HepG2 (cell line): ENCODE results near the gene SLC17A9. TPM values are rescaled to one million over a fixed set of nuclear protein-coding genes. Genes with fewer than 3 reads are reported as not detected.

Experiments used
- FOXA3 ChIP-seq: IDR thresholded peaks from 2 replicates; pipeline ENCODE4 v1.6.1; 2016; ENCODE audit warnings: missing genetic modification reagents, missing compliant biosample characterization
- GABPA ChIP-seq, 2 experiments: IDR thresholded peaks; 2 replicates each; pipeline ENCODE4 v1.6.1; 2011 to 2016; ENCODE audit warnings: low read depth in 2 of 2, low read length in 1 of 2, missing biosample characterization in 1 of 2, missing genetic modification characterization in 1 of 2
- IKZF1 ChIP-seq: fragments of 450-650 bp; IDR thresholded peaks from 2 replicates; pipeline ENCODE4 v1.7.1; 2016
- MAF1 ChIP-seq: sonication (generic); formaldehyde crosslinking; IDR thresholded peaks from 2 replicates; pipeline ENCODE4 v1.5.0; 2020; ENCODE audit warnings: missing genetic modification reagents, borderline replicate concordance
- PCBP2 ChIP-seq: fragments of 200-400 bp; formaldehyde crosslinking; optimal IDR thresholded peaks from 2 replicates; pipeline ENCODE3; 2018; ENCODE audit warnings: low read length, low read depth; ENCODE audit not compliant: poor library complexity, severe bottlenecking
- RFXAP ChIP-seq: sonication (generic); formaldehyde crosslinking; IDR thresholded peaks from 2 replicates; pipeline ENCODE4 v1.4.0; 2020; ENCODE audit warnings: missing genetic modification reagents, borderline replicate concordance
- SAP130 ChIP-seq: IDR thresholded peaks from 2 replicates; pipeline ENCODE4 v1.6.1; 2016; ENCODE audit warnings: low read depth
- YEATS4 ChIP-seq: sonication (generic); formaldehyde crosslinking; IDR thresholded peaks from 2 replicates; pipeline ENCODE4 v1.4.0; 2020; ENCODE audit warnings: missing genetic modification reagents, borderline replicate concordance
- ZNF446 ChIP-seq: sonication (generic); formaldehyde crosslinking; IDR thresholded peaks from 2 replicates; pipeline ENCODE4 v1.5.0; 2020; ENCODE audit warnings: mild to moderate bottlenecking, missing genetic modification reagents
- ZNF451 ChIP-seq: sonication (generic); formaldehyde crosslinking; IDR thresholded peaks from 2 replicates; pipeline ENCODE4 v1.5.0; 2020; ENCODE audit warnings: mild to moderate bottlenecking, missing genetic modification reagents
- ZNF75D ChIP-seq: sonication (generic); formaldehyde crosslinking; IDR thresholded peaks from 2 replicates; pipeline ENCODE4 v1.8.1; 2023; ENCODE audit warnings: missing genetic modification reagents, mild to moderate bottlenecking, borderline replicate concordance
- ZNF782 ChIP-seq: sonication (generic); formaldehyde crosslinking; IDR thresholded peaks from 2 replicates; pipeline ENCODE4 v1.4.0; 2020; ENCODE audit warnings: missing genetic modification reagents, mild to moderate bottlenecking, borderline replicate concordance
- polyA plus RNA-seq, 8 experiments: library from polyadenylated mRNA; depleted of rRNA in 3 of 8; stranded (reverse) in 7 of 8; unstranded in 1 of 8; fragments of >200 nt; fragmentation: Illumina TruSeq in 4 of 8; extraction: Trizol in 4 of 8; gene quantifications; 2 replicates each; pipeline versions ENCODE4 v1.2.1 to v1.2.3, GENCODE V29; 2011 to 2016; ENCODE audit warnings: low read depth in 4 of 8, missing spikeins in 1 of 8, mixed read lengths in 1 of 8; ENCODE audit not compliant: insufficient read depth in 1 of 8
- total RNA-seq, 5 experiments: library from RNA; depleted of rRNA; stranded (reverse); fragments of >200 nt; fragmentation: Illumina TruSeq; extraction: Trizol; gene quantifications; 2 replicates each; pipeline ENCODE4 v1.2.3, GENCODE V29; 2016; ENCODE audit warnings: low read depth in 1 of 5
- TF ChIP-seq, protein P1 (sequence below), 2 experiments: sonication (generic) in 1 of 2; formaldehyde crosslinking in 1 of 2; IDR thresholded peaks; 2 replicates each; pipeline versions ENCODE4 v1.4.0 to v1.6.1; 2016 to 2020; ENCODE audit warnings: borderline replicate concordance in 1 of 2, low read depth in 1 of 2, mild to moderate bottlenecking in 1 of 2, missing genetic modification reagents in 1 of 2
- TF ChIP-seq, protein P2 (sequence below), 2 experiments: sonication (generic) in 1 of 2; formaldehyde crosslinking in 1 of 2; IDR thresholded peaks; 2 replicates each; pipeline versions ENCODE4 v1.5.1 to v1.6.1; 2011 to 2020; ENCODE audit warnings: borderline replicate concordance in 1 of 2, low read depth in 1 of 2, low read length in 1 of 2, mild to moderate bottlenecking in 1 of 2, missing genetic modification reagents in 1 of 2, moderate library complexity in 1 of 2
- TF ChIP-seq, protein P3 (sequence below), 2 experiments: sonication (generic) in 1 of 2; formaldehyde crosslinking in 1 of 2; IDR thresholded peaks; 2 replicates each; pipeline versions ENCODE4 v1.4.0 to v1.6.1; 2018 to 2020; ENCODE audit warnings: missing genetic modification reagents in 2 of 2, borderline replicate concordance in 1 of 2, low read depth in 1 of 2, mild to moderate bottlenecking in 1 of 2, missing biosample characterization in 1 of 2
- TF ChIP-seq, protein P4 (sequence below): sonication (generic); formaldehyde crosslinking; IDR thresholded peaks from 2 replicates; pipeline ENCODE4 v1.8.1; 2023; ENCODE audit warnings: mild to moderate bottlenecking, missing genetic modification reagents

Gene SLC17A9
- total and polyA plus RNA-seq, 2 of the 13 experiments (the other 11 are each of a cell fraction or from before 2014, with no cell fraction given), result 110 to 191 TPM

DNA sequence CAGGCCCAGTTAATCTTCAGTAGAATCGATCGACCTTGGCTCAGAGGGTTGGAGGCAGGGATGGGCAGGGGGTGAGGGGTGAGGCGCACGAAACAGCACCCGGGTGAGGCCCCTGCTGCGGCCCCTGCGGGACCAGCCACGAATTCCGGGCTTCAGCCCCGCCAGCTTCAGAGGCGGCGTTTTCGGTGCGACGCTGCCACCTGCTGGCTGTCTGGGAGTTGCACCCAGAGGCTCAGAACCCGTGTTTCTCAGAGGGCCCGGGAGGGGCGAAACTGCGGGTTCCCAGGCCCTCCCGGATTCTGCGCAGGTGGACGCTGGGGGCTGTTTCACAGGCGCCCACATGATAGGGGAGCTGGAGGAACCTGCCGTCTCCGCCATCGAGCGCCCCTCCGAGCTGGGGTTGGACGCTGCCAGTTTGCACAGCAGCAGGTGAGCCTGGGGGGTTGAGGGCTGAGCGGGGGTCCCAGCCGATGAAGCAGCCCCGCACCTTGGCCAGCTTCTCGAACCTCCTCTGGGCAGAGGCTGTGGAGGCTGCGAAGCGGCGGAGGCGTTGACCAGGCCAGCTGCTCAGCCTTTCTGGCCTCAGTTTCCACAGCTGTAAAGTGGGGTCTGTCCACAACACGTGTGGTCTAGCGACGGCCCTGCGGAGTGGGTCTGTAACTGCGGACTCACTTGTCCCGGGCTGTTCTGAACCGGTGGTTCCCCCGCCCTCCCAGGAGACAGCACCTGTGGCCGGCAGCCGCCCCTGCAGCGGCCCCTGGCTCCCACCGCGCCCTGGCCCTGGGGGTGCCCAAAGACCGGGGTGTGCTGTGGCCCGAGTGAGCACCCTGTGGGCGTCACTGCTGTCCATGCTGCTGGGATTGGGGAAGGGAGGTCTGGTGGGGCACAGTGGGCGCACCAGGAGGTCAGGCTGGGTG is 56.8 kb downstream of the SLC17A9 start (continued):
- TF ChIP-seq, protein P1, sequence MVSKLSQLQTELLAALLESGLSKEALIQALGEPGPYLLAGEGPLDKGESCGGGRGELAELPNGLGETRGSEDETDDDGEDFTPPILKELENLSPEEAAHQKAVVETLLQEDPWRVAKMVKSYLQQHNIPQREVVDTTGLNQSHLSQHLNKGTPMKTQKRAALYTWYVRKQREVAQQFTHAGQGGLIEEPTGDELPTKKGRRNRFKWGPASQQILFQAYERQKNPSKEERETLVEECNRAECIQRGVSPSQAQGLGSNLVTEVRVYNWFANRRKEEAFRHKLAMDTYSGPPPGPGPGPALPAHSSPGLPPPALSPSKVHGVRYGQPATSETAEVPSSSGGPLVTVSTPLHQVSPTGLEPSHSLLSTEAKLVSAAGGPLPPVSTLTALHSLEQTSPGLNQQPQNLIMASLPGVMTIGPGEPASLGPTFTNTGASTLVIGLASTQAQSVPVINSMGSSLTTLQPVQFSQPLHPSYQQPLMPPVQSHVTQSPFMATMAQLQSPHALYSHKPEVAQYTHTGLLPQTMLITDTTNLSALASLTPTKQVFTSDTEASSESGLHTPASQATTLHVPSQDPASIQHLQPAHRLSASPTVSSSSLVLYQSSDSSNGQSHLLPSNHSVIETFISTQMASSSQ (IDR thresholded peaks at IDR 0.05; ENCODE audit: low read depth), result no peak
- TF ChIP-seq, protein P1 (CRISPR knock-in tag; IDR thresholded peaks at IDR 0.05; ENCODE audit: borderline replicate concordance), result peak; percentile 41; the same call in 1 of the 2 replicates
- no peak; the same call in 1 of the 2 replicates for TF ChIP-seq MAF1 (CRISPR knock-in tag)
- TF ChIP-seq ZNF782 (CRISPR knock-in tag), result peak; percentile 10; the same call in 1 of the 2 replicates
- TF ChIP-seq ZNF451 (CRISPR knock-in tag), result peak; percentile 80
- TF ChIP-seq YEATS4 (CRISPR knock-in tag), result peak; percentile 63; the same call in 1 of the 2 replicates
- TF ChIP-seq, protein P2, sequence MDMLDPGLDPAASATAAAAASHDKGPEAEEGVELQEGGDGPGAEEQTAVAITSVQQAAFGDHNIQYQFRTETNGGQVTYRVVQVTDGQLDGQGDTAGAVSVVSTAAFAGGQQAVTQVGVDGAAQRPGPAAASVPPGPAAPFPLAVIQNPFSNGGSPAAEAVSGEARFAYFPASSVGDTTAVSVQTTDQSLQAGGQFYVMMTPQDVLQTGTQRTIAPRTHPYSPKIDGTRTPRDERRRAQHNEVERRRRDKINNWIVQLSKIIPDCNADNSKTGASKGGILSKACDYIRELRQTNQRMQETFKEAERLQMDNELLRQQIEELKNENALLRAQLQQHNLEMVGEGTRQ (IDR thresholded peaks at IDR 0.05; ENCODE audit: low read depth, low read length), result no peak
- TF ChIP-seq, protein P2 (CRISPR knock-in tag; IDR thresholded peaks at IDR 0.05; ENCODE audit: borderline replicate concordance), result no peak
- TF ChIP-seq ZNF75D (CRISPR knock-in tag), result no peak
- TF ChIP-seq, protein P3, sequence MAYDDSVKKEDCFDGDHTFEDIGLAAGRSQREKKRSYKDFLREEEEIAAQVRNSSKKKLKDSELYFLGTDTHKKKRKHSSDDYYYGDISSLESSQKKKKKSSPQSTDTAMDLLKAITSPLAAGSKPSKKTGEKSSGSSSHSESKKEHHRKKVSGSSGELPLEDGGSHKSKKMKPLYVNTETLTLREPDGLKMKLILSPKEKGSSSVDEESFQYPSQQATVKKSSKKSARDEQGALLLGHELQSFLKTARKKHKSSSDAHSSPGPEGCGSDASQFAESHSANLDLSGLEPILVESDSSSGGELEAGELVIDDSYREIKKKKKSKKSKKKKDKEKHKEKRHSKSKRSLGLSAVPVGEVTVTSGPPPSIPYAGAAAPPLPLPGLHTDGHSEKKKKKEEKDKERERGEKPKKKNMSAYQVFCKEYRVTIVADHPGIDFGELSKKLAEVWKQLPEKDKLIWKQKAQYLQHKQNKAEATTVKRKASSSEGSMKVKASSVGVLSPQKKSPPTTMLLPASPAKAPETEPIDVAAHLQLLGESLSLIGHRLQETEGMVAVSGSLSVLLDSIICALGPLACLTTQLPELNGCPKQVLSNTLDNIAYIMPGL (CRISPR knock-in tag; IDR thresholded peaks at IDR 0.05; ENCODE audit: borderline replicate concordance in 1 of 2, low read depth in 1 of 2), result peak; percentile 74 to 89
- TF ChIP-seq RFXAP, result peak; percentile 29; the same call in 1 of the 2 replicates
- TF ChIP-seq SAP130 (CRISPR knock-in tag), result peak; percentile 50; the same call in 1 of the 2 replicates
- TF ChIP-seq, protein P4, sequence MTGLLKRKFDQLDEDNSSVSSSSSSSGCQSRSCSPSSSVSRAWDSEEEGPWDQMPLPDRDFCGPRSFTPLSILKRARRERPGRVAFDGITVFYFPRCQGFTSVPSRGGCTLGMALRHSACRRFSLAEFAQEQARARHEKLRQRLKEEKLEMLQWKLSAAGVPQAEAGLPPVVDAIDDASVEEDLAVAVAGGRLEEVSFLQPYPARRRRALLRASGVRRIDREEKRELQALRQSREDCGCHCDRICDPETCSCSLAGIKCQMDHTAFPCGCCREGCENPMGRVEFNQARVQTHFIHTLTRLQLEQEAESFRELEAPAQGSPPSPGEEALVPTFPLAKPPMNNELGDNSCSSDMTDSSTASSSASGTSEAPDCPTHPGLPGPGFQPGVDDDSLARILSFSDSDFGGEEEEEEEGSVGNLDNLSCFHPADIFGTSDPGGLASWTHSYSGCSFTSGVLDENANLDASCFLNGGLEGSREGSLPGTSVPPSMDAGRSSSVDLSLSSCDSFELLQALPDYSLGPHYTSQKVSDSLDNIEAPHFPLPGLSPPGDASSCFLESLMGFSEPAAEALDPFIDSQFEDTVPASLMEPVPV (CRISPR knock-in tag), result peak; percentile 53; the same call in 1 of the 2 replicates
- 0 out of 2 replicates have a peak, but pooled peaks have one; percentile 35 for TF ChIP-seq FOXA3 (CRISPR knock-in tag)
- no peak for TF ChIP-seq GABPA (IDR thresholded peaks at IDR 0.05; ENCODE audit: low read depth, low read length)
- no peak for TF ChIP-seq GABPA (CRISPR knock-in tag; IDR thresholded peaks at IDR 0.05; ENCODE audit: low read depth)
- TF ChIP-seq PCBP2, result no peak
- TF ChIP-seq IKZF1, result no peak
- TF ChIP-seq ZNF446 (CRISPR knock-in tag), result no peak
